GM19351 (cell line): ENCODE measurements around the gene TMEM131.

Experiments used
- ATAC-seq: cut with Tn5 transposase; IDR thresholded peaks from one replicate; pipeline ENCODE4 v1.9.1; 2021; ENCODE audit warnings: mild to moderate bottlenecking, moderate library complexity; ENCODE audit not compliant: unreplicated experiment

Gene TMEM131

GRCh38 chr2:97731274-97732020 is 264.3 kb downstream of the TMEM131 start:
- ATAC-seq, result no peak

GRCh38 chr2:97730245-97730644 is 265.5 kb downstream of the TMEM131 start:
- no peak for ATAC-seq

- ATAC-seq, result no peak
These were observed 267.5 kb downstream of the TMEM131 start for GRCh38 chr2:97728091-97728731.

- no peak for ATAC-seq
These were observed 268.5 kb downstream of the TMEM131 start for GRCh38 chr2:97727296-97727695.

GRCh38 chr2:97726261-97727064 is 269.3 kb downstream of the TMEM131 start:
- no peak for ATAC-seq

GRCh38 chr2:97724946-97725688 is 270.6 kb downstream of the TMEM131 start:
- no peak for ATAC-seq

GRCh38 chr2:97724501-97724900 is 271.2 kb downstream of the TMEM131 start:
- ATAC-seq, result no peak

- ATAC-seq, result no peak
These were observed 271.7 kb downstream of the TMEM131 start for GRCh38 chr2:97724073-97724410.

- ATAC-seq, result no peak
These were observed 272.3 kb downstream of the TMEM131 start for GRCh38 chr2:97723156-97724072.

- no peak for ATAC-seq
These were observed 273.5 kb downstream of the TMEM131 start for GRCh38 chr2:97722227-97722626.

- ATAC-seq, result no peak
These were observed 275.0 kb downstream of the TMEM131 start for GRCh38 chr2:97720746-97721145.

- ATAC-seq, result no peak
These were observed 276.2 kb downstream of the TMEM131 start for GRCh38 chr2:97719362-97720155.

- ATAC-seq, result peak; percentile 22
These were observed 276.8 kb downstream of the TMEM131 start for GRCh38 chr2:97718942-97719341.

GRCh38 chr2:97718051-97718882 is 277.5 kb downstream of the TMEM131 start:
- peak; percentile 73 for ATAC-seq

GRCh38 chr2:97717613-97717995 is 278.1 kb downstream of the TMEM131 start:
- no peak for ATAC-seq

GRCh38 chr2:97716695-97717612 is 278.8 kb downstream of the TMEM131 start:
- ATAC-seq, result no peak

- ATAC-seq, result no peak
These were observed 279.6 kb downstream of the TMEM131 start for GRCh38 chr2:97715951-97716694.
